Measurements from ENCODE around the gene UCN3. TPM values are rescaled to one million over a fixed set of nuclear protein-coding genes. Genes with fewer than 3 reads are reported as not detected.

UCN3 gene
- total RNA-seq: not detected
- long read RNA-seq, donor 1: 0 reads
- long read RNA-seq, donor 2: 0 reads

- no peak for DNase-seq (ENCODE audit: low spot score)
- intact Hi-C loops (cut with DNase I): no loop called here
These were observed at the start of gene UCN3 for GRCh38 chr10:5364890-5365338. TSS of gene UCN3 (plus strand) at chr10:5364966. CDS start at chr10:5373721, 8,755 bp downstream.

GRCh38 chr10:5317547-5318107, 47.1 kb upstream of the UCN3 start:
- DNase-seq (ENCODE audit: low spot score): no peak
- intact Hi-C loops (cut with DNase I): no loop called here

GRCh38 chr10:5318148-5318547, 46.6 kb upstream of the UCN3 start:
- intact Hi-C loops (cut with DNase I): no loop called here
- no peak for DNase-seq (ENCODE audit: low spot score)

DNA sequence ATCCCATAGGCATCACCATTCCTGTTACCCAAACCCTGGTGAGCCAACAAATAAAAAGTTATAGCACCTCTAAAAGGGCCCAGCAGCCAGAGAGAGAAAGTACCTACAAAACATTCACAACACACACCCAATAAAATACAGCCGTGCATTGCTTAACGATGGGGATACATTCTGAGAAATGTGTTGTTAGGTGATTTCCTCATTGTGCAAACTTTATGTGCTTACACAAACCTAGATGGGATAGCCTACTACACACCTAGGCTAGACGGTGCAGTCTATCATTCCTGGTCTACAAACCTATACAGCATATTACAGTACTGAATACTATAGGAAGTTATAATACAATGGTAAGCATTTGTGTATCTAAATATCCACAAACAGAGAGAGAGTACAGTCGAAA, 44.9 kb upstream of the UCN3 start:
- intact Hi-C loops (cut with DNase I): no loop called here

DNA sequence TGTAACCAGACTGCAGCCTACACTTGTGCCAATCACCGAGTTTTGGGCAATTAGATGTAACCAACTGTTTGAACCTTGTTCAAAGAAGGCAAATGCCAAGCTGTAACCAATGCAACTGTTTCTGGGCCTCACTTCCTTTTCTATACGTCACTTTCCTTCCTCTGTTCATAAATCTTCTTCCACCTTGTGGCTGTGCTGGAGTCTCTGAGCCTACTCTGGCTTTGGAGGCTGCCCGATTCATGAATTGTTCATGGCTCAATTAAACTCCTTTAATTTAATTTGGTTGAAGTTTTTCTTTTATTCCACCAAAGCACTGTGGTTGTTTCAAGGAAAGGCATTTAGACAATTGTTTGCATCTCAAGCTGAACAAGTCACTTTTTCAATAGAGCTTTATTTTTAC, 43.5 kb upstream of the UCN3 start:
- intact Hi-C loops (cut with DNase I): no loop called here
- no peak for DNase-seq (ENCODE audit: low spot score)

More for the DNA sequence above, 44.9 kb upstream of the UCN3 start:
- DNase-seq (ENCODE audit: low spot score): no peak

- no peak for DNase-seq (ENCODE audit: low spot score)
- intact Hi-C loops (cut with DNase I): no loop called here
These were observed 41.3 kb upstream of the UCN3 start for GRCh38 chr10:5323446-5323845.

- no peak for DNase-seq (ENCODE audit: low spot score)
- intact Hi-C loops (cut with DNase I): no loop called here
These were observed 39.7 kb upstream of the UCN3 start for GRCh38 chr10:5325076-5325475.

DNA sequence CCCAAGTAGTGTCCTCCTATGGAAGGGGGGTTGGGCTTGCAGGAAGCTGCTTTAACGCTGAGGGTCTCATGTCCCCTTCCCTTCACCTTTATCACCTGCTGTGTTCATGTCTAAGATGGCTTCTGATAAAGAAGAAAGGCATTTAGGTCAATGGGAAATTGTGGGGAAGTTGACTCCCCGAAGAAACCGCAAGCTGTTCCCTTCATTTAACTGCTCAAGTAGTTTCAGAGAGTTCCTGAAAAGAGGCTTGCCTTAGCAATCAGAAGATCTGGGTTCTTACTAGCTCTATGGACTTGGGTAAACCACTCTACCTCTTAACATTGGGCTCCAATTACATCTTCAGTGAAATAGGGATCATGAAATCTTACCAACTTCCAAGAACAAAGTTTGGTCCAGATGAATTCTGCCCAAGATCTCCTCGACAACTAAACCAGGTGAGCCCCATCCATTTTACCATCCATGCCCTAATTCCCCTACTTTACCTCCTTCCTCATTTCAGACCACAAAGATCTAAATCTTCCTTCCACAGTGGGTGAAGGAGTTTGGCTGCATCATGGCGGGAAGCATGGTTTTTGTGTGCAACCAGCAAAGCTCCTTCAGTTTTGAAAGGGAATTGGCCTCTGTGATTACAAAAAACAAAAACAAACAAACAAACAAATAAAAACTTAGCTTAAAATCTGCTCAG, 30.4 kb upstream of the UCN3 start:
- intact Hi-C loops (cut with DNase I): no loop called here
- no peak for DNase-seq (ENCODE audit: low spot score)

DNA sequence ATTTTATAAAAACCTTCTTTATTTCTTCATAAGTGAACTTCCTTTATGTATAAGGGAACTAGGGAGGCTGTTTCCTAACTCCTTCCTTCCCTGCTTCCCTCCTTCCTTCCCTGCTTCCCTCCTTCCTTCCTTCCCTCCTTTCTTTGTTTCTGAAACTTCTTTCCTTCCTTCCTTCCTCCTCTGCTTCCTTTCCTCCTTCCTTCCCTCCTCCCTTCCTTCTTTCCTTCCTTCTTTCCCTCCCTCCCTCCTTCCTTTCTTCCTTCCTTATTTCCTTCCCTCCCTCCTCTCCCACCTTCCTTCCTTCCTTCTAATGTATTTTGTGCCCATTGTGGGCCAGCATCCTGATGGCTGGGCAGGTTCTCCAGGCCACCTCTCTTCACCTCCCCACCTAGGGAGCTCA, 26.8 kb upstream of the UCN3 start:
- DNase-seq (ENCODE audit: low spot score): no peak
- intact Hi-C loops (cut with DNase I): no loop called here

DNA sequence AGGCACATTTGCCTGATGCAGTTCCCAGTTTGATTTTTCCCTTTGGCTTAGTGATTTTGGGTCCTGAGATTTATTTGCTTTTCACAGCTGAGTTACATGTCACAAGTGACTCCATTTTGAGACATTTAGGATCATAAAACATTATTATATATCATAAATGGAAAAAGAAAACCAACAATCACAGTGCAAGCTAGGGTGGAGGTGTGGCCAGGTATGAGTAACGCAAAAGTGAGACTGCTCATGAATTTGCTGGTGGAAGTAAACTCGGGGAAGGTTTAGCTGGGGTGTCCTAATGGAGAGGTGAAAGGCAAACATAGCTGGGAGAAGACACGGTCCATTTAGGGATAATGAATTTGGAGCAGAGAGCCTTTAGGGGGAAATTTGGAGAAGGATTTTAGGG, 21.7 kb upstream of the UCN3 start:
- intact Hi-C loops (cut with DNase I): no loop called here
- no peak for DNase-seq (ENCODE audit: low spot score)

- intact Hi-C loops (cut with DNase I): no loop called here
- no peak for DNase-seq (ENCODE audit: low spot score)
These were observed 21.2 kb upstream of the UCN3 start for GRCh38 chr10:5343561-5343960.

- DNase-seq (ENCODE audit: low spot score): no peak
- intact Hi-C loops (cut with DNase I): no loop called here
These were observed 20.8 kb upstream of the UCN3 start for GRCh38 chr10:5343979-5344378.

- intact Hi-C loops (cut with DNase I): no loop called here
- no peak for DNase-seq (ENCODE audit: low spot score)
These were observed 20.0 kb upstream of the UCN3 start for GRCh38 chr10:5344746-5345145.

GRCh38 chr10:5346881-5347280, 17.9 kb upstream of the UCN3 start:
- DNase-seq (ENCODE audit: low spot score): no peak
- intact Hi-C loops (cut with DNase I): no loop called here

DNA sequence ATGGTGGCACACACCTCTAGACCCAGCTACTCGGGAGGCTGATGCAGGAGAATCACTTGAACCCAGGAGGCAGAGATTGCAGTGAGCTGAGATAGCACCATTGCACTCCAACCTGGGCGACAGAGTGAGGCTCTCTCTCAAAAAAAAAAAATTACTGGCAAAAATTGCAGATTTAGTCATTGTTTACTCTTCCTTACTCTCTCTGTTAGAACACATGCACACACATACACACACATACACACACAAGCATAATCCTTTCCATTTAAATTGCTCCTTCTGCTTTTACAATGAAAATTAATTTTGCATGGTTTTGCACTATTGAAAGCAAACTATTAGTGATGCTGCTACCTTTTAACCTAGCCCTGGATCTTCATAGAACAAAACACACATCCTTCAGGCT, 15.4 kb upstream of the UCN3 start:
- no peak for DNase-seq (ENCODE audit: low spot score)
- intact Hi-C loops (cut with DNase I): no loop called here

DNA sequence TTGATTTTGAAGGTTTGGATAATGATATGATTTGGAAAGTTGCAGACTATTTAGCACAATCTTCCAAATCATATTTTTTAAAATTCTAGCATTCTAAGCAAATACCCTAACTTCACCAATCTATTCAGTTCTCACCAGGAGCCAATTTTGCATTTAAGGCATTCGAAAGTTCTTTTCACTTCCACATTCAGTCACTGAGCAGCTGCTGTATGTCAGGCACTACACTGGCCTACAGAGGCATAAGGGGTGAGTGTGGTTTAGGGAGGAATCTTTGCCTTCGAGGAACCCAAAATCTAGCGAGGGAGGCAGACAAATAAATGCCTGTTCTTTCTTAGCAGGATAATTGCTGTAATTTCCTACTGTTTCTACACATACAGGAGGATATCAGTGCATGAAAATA, 10.7 kb upstream of the UCN3 start:
- DNase-seq (ENCODE audit: low spot score): no peak
- intact Hi-C loops (cut with DNase I): no loop called here

GRCh38 chr10:5355594-5356301, 9.0 kb upstream of the UCN3 start:
- no peak for DNase-seq (ENCODE audit: low spot score)
- intact Hi-C loops (cut with DNase I): no loop called here

GRCh38 chr10:5356302-5356763, 8.4 kb upstream of the UCN3 start:
- intact Hi-C loops (cut with DNase I): no loop called here
- DNase-seq (ENCODE audit: low spot score): no peak

DNA sequence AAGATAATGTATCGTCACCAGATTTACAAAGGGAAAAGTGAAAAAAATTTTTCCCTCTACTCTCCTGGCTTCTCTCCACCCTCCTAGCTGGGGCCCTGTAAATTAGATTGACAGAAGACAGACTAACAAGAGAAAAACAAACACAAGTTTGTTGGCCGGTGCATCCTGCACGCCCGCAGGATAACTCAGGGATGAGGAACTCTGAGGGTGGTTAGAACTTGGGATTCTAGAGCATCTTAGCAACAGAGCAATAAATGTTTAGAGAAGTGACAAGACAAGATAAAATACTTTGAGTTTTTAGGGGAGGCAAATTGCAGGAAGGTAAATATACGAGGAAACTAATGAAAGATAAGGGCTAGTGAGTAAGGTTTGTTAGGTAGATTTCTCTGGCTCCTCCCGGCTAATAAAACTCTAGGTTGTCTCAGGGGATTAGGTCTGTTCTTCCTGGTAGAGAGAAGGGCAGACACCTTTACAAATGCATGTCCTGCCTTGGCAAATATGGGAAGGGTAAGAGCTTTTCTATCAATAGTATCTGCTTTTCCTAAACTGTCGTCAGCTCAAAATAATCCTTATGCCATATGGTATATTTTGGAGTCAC, 4.3 kb upstream of the UCN3 start:
- no peak for DNase-seq (ENCODE audit: low spot score)
- intact Hi-C loops (cut with DNase I): no loop called here

GRCh38 chr10:5361966-5362365, 2.8 kb upstream of the UCN3 start:
- intact Hi-C loops (cut with DNase I): no loop called here
- DNase-seq (ENCODE audit: low spot score): no peak
